Inferior parietal cortex (tissue), 1 donor: Measurements from ENCODE around the gene TMEM151A.

Source experiments
- DNase-seq: peaks from one replicate; pipeline ENCODE4 v3.0.0-alpha.2; 2016; ENCODE audit errors: extremely low spot score

The TMEM151A gene

GRCh38 chr11:66322732-66323427 is 31.2 kb downstream of the TMEM151A start:
- no peak for DNase-seq

DNA sequence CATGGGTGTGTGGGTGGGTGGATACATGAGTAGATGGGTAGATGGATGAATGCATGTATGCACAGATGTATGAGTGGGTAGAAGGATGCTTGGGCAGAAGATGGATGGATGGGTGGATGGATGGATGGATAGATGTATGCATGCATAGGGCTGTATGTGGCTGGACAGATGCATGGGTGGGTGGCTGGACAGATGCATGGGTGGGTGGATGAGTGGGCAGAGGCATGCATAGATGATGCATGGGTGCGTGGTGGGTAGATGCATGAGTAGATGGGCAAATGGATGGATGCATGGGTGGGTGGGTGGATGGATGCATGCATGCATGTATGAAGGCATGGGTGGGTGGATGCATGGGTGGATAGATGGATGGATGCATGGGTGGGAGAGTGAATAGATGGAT is 32.0 kb downstream of the TMEM151A start:
- DNase-seq, result no peak

DNA sequence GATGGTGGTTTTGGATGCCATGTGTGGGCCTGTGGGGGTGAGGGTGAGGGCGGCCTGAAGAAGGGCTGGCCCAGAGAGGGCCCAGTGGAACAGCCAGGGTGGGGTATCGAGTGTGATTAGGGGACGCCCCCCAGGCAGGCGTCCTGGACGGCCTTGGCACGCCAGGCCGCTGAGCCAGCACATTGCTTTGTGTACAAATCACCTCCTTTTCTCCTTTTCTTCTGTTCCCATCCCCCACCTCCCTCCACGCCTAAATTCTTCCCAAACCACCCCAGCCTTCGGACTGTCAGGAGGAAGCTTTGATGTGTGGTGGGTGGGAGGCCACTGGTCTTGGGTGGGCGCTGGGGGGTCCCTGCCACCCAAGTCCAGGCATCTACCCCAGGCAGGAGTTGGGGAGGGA is 33.0 kb downstream of the TMEM151A start:
- DNase-seq, result no peak

DNA sequence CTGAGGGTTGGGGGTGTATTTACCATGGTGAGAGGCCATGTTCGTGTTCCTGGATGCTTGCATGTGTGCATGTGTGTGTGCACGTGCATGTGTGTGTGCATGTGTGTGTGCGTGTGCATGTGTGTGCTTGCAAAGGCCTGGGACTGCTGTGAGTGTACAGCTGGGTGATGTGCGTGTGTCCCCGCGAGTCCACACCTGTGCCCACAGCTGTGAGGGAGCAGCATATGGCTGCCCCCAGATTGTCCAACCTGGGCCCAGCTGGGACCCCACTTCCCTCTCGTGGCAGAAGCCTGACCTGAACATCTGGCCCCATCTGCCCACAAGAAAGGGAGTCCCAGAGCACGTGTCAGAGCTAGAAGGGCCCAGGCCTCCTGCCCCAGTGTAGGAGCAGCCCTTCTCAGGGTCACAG is 33.6 kb downstream of the TMEM151A start:
- DNase-seq, result no peak

- no peak for DNase-seq
These were observed 34.8 kb downstream of the TMEM151A start for GRCh38 chr11:66326261-66327111.

- DNase-seq, result no peak
These were observed 35.7 kb downstream of the TMEM151A start for GRCh38 chr11:66327171-66328030.

DNA sequence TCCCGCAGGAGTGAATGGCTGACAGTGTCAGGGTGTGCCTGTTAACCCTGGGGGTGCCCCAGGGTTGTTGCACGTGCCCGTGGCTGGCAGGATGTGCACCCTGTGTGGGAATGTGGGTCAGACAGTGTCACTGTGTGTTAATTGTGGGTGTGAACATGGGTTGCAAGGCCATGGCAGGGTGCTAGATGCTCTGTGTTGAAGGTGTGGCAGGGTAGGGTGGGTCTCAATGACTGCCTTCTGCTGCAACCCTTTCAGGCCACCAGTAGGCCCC is 36.3 kb downstream of the TMEM151A start:
- DNase-seq, result no peak

- DNase-seq, result peak; percentile 83
These were observed 36.8 kb downstream of the TMEM151A start for GRCh38 chr11:66328302-66329144.

DNA sequence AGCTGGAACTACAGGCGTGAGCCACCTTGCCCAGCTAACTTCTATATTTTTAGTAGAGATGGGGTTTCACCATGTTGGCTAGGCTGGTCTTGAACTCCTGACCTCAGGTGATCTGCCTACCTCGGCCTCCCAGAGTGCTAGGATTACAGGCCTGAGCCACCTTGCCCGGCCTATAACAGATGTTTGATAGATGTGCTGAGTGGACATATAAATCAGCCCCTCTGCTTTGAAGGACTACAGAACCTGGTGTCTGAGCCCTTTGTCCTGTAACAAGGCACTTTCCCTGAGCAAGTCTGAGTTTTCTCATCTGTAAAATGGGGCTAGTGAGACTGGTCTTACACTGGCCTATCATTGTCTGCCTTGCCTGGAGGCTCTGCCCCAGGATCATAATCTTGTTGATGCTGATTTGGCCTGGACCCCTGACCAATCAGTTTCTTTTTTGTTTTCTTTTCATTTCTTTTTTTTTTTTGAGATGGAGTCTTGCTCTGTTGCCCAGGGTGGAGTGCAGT is 37.5 kb downstream of the TMEM151A start:
- no peak for DNase-seq

- DNase-seq, result no peak
These were observed 39.2 kb downstream of the TMEM151A start for GRCh38 chr11:66330931-66331330.

DNA sequence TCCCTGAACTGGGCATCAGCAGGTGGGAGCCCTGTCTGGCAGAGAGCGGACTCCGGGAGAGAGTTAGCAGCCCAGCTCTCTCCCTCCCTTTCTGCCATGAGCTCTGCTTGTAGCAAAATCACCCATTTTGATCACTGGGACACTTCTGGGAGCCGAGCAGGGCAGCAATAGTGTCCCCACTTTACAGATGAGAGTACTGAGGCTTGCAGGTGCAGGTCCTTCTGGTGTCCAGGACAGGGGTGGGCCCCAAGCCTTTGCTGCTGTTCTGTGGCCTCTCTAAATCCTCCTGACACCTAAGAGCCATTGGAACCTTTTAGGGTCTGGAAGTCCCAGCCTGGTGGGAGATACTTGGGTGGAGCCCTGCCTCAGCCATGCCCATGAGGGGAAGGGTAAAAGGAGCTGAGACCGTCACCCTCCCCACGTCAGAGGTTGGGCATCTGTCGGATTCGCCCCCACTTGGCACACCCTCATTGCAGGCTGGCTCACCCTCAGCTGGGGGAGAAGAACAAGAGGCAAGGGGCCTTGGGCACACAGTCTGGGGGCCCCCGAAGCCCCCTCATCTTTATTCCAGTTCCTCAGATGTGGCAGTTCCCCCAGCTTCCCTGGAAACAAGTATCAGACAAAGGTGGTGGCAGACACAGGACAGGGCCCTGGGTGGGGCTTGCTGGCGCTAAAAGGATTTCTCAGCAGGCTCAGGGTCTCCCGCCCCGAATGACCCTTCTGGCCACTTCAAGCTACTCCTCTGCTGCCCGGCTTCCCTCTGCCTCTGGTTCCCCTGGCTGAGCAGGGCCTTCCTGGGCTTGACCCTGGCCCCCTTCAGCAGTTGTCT is 40.1 kb downstream of the TMEM151A start:
- no peak for DNase-seq

DNA sequence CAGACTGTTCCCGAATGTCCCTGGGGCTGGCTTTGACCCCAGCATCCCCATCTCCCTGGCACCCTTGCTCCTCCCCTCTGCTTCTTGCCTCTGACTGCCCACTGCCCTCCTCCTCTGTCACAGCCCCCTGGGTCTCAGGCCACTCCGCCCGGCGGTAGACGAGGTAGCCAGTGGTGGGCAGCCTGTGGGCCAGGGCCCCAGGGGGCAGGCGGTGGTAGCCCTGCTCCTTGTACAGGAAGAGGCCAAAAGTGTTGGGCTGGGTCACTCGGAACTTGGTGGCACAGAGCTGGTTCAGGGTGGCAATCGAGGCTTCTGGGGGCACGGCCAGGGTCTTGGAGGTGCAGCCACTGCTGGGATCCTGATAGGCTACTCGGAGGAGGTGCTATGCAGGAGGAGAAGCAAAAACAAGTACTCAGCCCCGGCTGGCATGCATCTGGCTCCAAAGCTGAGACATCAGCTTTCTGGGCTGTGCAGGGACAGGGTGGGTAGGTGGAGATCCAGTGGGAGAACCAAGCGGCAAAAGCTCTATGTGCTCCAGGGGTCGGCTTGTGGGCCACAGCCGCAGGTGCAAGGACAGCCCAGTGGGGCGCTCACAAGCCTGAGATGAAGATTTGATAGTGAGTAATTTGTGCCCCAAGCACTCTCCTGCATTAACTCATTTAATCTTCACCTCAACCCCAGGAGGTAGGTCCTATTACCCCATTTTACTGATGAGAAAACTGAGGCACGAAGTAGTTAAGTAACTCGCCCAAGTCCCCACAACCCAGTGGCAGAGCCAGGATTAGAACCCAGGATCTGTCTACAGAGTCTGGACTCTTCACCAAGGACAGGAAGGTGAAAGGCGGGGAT is 40.9 kb downstream of the TMEM151A start:
- DNase-seq, result no peak

GRCh38 chr11:66333220-66333877 is 41.7 kb downstream of the TMEM151A start:
- DNase-seq, result no peak

GRCh38 chr11:66333896-66334604 is 42.4 kb downstream of the TMEM151A start:
- DNase-seq, result no peak

DNA sequence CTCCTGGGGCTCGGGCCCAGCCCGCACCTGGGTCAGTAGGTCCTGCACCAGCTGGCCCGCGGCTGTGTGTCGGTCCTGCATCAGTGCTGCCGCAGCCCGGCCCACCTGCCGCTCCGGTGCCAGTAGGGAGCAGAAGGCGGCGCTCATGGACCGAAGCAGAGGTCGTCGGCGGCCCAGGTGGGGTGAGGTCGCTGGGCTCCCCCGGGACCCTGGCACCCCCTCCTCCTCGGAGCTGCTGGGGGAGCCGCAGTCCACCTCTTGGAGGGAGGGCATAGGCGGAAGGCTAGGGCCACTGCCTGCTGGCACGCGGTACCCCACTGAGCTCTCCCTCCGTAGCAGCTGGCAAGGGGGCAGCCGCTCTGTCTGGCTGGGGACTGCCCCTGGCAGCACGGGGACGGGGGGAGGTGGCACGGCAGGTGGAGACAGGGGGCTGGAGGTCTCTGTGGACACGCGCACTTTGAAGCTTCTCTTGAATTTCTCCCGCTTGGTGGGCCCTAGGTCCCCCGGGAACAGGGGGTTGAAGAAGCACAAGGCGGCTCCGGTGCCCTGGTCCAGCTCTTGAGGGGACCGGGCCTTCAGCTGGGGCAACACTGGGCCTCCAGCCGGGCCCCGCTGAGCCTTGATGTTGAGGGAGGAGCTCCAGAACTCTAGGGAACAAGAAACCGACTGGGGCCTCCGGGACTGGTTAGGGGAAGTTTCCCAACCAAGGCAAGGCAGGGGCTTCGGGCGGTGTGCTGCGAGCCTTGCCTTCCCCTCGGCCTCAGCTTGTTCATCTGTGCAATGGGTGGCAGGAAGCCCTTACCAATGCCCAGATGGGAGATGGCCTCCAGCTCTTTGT is 43.1 kb downstream of the TMEM151A start:
- DNase-seq, result no peak

DNA sequence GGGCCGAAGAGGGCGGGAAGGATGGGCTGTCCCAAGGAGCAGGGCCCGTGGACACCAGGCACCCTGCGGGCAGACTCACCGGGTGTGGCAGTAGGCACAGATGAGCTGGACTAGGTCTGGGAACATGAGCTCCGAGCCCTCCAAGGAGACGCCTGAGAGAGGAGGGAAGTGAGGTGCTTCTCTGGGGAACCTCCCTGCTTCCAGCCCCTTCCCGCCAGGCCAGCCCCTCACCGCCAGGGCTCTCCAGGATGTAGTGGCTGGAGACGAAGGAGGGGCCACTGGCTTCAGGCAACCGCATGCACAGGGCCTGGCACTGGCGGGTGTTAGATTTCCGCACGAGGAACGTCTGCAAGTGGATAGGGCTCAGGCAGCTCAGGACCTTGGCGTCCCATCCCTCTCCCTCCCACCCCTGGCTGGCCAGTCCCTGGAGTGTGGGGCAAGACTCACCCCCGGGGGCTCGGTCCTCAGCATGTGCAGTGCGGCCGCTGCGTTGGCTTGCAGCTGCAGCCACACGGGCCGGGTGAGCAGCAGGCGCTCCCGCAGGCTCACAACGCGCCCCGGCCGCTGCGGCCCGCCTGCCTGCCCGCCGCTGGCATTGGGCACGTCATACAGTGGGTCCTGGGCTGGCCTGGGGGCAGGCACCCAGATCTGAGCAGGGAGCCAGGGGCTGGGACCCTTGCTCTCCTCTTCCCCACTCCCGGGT is 44.0 kb downstream of the TMEM151A start:
- DNase-seq, result no peak
